DMS153 treated with DMSO at 0.1 percent for 48 hours (cell line): Measurements from ENCODE around the gene LCN12.

Experiments used
- DNase-seq: peaks from one replicate; lab custom pipeline; 2025; ENCODE audit not compliant: unreplicated experiment; lab: John Stamatoyannopoulos, UW

The LCN12 gene

DNA sequence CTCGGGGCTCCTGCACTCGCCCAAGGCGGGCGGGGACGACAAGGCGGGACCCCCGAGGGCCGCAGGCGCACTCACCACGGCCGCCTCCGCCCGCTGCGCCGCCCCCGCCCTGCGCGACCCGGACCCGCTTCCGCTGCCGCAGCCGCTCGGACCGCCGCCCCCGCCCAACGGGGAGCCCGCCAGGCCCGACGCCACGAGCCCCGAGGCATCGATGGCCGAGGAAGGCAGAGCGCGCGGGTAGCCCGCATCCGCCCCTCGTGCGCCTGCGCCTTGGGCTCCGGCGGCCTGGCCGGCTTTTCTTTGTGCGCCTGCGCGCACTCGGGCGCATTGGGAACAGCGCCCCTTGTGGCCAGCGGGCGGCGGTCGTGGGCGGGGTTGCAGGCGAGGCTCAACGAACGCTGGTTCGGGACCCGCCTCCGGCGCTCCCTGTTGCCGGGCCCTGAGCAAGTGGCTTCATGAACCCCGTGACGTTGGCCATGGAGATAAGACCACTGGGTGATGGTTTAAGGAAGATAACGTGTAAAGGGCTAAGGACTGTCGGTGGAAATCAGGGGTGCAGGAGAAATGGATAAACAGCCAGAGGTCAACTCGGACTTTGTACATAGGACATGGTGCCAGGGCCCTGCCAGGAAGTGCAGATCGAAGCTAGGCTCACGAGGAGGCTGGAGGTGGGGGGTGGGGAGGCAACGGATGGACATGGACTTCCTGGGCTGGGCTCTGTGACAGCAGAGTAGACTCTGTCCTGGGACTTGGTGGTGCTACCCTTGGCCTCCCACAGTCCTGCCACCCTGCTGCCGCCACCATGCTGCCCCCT is 7.3 kb upstream of the LCN12 start, which contains the start of the genes C8G and FBXW5:
C8G (plus strand) TSS at position 725 of the 814 bp plus-strand sequence; CDS start at position 803, 78 bp downstream.
FBXW5 (minus strand) TSS at position 220 of the 814 bp plus-strand sequence. CDS start 655 bp downstream, outside the sequence.
- peak; percentile 89 for DNase-seq

DNA sequence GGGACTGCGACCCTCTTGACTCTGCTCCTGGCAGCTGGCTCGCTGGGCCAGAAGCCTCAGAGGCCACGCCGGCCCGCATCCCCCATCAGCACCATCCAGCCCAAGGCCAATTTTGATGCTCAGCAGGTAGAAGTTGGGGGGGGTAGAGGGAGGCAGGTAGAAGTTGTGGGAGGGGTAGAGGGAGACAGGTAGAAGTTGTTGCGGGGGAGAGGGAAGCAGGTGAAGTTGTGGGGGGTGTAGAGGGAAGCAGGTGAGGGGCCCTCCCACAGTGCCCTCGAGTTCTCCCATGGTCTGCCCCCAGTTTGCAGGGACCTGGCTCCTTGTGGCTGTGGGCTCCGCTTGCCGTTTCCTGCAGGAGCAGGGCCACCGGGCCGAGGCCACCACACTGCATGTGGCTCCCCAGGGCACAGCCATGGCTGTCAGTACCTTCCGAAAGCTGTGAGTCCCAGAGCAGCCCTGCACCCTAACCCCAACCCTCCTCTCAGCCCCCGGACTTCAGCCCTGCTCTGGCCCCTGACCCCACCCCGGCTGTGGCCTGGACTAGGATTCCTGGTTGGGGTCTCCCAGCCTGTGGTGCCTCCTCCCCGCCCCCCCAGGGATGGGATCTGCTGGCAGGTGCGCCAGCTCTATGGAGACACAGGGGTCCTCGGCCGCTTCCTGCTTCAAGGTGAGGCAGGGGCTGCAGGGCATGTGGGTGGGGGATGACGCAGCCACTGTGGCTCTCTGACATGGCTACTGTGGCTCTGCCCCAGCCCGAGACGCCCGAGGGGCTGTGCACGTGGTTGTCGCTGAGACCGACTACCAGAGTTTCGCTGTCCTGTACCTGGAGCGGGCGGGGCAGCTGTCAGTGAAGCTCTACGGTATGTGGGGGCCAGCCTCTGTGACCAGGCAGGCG is 6.5 kb upstream of the LCN12 start:
- no peak for DNase-seq

DNA sequence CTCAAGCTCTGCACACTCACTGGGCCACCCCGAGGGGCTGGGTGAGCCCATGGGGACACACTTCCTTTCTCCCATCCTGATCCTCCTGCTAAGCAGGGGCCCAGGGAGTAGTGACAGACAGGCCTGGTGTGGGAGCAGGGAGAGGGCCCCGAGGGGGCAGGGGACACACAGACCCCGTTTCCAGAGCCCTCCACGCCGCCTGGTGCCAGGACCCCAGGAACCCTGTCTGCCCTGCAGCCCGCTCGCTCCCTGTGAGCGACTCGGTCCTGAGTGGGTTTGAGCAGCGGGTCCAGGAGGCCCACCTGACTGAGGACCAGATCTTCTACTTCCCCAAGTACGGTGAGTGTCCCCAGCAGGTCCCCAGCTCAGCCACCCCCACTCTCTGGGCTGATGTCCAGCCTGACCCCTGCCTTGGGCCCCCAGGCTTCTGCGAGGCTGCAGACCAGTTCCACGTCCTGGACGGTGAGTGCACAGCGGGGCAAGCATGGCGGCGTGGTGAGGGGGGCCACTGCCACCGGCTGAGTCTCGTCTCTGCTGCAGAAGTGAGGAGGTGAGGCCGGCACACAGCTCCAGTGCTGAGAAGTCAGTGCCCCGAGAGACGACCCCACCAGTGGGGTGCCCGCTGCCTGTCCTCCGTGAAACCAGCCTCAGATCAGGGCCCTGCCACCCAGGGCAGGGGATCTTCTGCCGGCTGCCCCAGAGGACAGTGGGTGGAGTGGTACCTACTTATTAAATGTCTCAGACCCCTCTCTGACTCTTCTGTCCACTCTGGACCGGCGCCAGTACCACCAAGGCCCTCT is 5.6 kb upstream of the LCN12 start:
- no peak for DNase-seq

DNA sequence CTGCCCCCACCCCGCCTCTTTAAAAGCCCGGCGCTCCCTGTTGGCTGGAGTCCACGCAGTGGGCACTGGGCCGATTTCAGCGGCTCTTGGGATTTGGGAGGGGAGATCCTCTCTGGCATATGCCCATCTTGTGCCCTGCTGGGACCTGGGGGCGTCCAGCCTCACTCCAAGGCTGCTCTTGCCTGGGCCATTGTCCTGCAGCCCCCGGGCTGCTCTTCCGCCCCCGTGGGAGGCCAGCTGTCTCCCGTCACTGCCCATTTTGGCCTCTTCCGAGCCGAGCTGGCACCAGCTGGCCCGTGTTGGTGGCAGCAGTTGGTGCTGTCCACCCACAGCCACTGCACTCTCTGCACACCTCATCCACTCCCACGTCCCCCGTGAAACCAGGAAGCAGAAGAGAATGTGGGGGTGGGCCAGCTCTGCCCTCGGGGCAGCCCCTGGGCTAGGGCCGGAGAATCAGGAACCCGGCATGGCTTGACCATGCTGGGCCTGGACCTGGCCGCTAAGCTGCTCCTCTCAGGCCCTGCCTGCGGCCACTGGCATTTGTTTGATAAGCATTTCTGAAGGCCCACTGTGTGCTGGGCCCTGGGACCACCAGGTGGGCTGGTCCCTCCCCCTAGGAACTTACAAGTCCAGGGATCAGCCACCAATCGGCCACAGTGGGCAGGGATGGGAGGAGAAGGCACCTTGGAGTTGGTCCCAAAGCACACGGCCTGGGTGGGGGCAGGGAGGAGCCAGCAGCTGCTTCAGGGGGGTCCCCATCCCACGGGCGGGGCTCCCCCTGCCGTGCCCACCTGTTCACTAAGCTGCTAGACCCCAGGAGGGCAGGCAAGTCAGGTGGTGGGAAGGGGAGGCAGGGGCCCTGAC is 4.8 kb upstream of the LCN12 start:
- no peak for DNase-seq

DNA sequence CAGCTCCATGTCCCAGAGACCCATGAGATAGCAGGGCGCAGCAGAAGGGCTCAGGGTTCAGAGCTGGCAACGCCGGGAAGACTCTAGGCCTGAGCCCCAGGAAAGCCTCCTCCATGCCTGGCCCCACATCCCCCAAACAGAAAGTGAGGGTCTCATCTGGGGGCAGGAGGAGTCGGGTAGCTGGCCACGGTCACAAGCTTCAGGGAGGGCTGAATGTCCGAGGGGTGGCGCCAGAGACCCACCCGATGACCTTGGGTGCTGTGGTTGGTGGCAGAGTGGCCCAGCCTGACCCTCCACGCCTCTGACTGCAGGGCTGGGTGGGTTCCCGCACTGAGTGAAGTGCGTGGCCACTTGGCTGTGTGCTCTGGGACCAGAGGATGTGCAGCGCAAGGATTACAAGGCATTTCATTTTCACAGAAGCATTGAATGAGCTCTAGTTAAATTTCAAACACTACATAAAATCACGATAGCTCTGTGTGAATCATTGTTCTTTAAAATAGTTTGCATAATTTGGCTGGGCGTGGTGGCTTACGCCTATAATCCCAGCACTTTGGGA is 4.0 kb upstream of the LCN12 start:
- no peak for DNase-seq

DNA sequence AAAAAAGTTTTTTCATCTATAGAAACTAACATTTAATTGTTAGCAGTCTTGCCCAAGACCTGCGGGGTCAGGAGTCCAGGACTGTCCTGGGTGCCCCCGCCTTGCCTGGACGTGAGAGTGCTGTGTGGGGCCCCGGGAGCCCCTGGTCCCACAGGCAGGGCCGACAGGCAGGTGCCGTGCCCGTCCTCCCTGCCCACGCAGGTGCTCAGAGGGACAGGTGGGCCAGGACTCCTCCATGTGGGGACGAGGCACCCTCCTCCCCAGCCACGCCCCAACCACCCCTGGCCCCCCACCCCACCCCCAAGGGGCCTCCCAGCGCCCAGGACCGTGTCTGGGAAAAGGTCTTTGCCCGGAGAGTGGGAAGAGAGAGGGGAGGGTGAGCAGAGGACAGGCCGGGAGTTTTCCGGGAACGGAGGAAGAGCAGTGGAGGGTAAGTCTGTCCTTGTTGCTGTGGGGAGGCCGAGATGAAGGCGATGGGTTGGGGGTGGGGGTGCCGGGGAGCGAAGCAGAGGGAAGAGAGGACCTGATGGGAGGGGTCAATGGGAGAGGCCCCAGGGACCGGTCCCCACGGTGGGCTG is 2.7 kb upstream of the LCN12 start:
- DNase-seq = no peak

DNA sequence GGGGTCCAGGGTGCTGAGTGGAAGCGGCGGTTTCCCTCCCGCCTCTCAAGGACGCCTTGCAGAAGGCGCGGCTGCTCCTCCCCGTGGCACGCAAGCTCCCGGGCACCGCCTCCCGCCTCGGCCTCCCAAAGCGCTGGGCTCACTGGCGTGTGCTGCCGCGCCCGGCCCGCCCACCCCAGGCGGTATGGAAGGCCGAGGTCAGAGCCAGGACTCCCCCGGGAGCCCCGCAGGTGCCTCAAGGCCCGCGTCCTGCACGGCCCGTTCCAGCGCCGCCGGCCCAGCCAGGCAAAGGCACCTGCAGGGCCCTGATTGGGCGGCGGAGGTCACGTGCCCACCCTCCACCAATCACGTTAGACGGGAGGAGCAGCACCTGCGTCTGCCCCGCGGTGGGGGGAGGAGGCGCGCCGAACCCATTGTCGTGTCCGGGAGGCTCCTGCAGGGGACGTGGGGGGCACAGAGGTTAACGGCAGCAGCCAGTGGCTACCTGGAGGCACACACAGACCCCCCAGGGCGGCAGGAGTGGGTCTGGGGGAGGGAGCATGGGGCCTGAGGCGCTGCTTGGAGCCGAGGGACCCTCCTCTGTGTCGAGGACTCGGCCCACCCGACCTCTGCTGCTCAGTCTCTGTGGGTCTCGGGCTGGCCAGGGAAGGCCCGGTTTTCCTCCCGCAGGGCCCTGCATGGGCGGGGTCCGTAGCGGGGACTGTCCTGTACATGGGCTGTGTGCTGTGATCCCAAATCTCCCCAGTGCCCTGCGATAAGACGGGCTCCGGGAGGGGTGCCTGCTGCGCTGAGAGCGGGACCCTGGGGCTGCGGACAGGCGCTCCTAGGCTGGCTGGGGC is 2.0 kb upstream of the LCN12 start:
- peak; percentile 84 for DNase-seq

DNA sequence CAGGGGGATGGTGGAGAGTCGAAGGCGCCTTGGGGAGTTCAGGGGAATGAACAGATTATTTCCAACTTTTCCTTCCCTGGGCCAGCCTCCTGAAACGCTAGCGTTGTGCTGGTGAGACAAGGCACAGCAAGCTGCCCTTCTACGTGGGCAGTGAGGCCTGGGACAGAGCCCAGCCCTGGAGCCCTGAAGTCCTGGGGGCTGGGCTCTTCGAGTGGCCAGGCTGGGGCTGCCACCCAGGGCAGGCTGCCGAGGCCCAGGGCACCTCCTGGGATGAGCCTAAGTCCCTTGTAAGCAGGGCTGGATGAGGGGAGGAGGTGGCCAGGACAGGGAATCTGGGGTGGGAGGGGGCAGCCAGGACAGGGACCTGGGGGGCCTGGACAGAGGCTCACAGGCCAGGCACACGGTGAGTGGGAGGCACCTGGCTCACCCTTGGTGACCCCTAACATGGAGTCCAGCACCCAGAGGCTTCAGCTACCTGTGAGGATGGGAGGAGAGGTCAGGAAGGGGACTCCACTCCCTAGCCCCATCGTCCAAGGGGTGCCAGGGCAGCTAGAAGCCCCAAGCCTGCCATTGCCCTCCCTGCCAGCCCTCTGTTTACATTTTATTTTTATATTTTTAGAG is 1.3 kb upstream of the LCN12 start:
- DNase-seq = peak; percentile 7

DNA sequence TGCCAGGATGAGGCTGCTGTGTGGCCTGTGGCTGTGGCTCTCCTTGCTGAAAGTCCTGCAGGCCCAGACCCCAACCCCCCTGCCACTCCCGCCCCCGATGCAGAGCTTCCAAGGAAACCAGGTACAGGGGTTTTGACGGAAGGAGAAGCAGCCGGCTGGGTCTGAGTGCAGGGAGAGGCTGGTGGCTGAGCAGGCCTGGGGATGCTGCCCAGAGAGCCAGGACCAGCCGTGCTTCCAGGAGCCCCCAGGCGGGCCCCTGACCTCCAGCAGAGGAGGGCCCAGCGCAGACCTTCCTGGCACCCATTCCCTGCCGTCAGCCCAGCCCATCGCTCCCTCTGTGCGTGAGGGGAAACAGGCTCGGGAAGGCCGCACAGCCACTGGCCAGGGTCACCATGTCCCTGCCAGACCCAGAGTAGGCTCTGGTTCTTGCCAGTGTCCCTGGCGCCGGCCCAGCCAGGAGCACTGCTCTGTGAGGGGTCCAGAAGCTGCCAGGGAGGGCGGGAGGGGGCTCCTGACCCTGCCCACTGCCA is 313 bp downstream of the LCN12 start:
- no peak for DNase-seq

DNA sequence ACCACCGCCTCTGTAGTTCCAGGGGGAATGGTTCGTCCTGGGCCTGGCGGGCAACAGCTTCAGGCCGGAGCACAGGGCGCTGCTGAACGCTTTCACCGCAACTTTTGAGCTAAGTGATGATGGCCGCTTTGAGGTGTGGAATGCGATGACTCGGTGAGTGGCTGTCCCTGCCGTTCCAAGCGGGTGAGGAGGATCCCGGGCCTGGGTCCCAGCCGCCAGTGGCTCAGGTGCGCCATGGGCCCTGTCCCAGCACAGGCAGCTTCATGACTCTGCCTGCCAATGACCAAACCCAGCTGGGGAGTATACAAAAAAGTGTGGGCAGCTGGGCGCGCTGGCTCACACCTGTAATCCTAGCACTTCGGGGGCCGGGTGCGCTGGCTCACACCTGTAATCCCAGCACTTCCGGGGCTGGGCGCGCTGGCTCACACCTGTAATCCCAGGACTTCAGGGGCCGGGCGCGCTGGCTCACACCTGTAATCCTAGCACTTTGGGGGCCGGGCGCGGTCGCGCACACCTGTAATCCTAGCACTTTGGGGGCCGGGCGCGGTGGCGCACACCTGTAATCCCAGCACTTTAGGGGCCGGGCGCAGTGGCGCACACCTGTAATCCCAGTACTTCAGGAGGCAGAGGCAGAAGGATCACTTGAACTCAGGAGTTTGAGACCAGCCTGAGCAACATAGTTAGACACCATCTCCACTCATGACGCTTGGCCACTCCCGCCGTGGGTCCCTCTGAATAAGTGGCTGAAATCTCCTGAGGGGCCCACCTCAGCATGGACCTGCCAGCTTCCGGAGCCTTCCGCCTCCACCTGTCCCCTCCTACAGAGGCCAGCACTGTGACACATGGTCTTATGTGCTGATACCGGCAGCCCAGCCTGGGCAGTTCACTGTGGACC is 1.1 kb downstream of the LCN12 start:
- DNase-seq = no peak

DNA sequence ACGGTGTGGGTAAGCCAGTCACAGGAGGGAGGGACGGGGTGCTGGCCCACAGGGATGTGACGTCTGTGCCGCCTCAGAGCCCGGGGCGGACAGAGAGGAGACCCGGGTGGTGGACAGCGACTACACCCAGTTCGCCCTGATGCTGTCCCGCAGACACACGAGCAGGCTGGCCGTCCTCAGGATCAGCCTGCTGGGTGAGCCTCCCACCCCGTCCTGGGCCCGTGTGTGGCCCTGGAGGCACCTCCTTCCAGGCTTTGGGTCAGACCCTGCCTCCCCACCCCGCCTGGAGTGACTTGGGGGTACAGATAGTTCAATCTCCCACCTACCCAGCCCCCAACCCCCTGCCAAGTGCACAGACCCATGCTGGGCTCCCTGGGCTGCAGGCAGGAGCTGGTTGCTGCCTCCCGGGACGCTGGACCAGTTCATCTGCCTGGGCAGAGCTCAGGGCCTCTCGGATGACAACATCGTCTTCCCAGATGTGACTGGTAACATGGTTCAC is 1.7 kb downstream of the LCN12 start:
- no peak for DNase-seq

DNA sequence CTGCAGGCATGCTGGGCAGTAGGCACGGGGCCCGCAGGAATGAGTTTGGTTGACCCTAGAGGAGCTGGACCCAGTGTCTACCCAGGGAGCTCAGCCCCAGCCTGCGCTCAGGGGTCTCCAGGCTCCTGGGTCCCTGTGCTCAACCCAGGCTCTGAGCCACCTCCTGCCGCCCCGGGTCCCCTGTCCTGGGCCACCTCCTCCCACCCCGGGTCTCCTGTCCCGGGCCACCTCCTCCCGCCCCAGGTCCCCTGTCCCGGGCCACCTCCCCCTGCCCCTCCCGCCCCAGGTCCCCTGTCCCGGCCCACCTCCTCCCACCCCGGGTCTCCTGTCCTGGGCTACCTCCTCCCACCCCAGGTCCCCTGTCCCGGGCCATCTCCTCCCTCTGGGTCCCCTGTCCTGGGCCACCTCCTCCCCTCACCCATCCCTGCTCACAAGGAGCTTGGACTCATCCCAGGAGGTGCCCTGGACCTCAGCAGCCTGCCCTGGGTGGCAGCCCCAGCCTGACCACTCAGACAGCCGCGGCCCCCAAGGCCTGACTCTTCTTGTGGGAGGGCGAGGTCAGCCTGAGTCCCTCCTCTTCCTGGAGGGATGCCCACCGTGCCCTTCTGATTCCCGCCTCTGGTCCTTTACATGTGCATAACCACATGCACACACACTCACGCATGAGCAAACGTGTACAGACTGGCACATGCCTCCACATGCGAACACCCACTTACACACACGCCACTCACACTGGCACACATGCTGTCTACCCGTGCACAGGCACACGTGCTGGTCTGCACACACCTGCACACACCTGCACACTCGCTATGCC is 2.4 kb downstream of the LCN12 start:
- no peak for DNase-seq

DNA sequence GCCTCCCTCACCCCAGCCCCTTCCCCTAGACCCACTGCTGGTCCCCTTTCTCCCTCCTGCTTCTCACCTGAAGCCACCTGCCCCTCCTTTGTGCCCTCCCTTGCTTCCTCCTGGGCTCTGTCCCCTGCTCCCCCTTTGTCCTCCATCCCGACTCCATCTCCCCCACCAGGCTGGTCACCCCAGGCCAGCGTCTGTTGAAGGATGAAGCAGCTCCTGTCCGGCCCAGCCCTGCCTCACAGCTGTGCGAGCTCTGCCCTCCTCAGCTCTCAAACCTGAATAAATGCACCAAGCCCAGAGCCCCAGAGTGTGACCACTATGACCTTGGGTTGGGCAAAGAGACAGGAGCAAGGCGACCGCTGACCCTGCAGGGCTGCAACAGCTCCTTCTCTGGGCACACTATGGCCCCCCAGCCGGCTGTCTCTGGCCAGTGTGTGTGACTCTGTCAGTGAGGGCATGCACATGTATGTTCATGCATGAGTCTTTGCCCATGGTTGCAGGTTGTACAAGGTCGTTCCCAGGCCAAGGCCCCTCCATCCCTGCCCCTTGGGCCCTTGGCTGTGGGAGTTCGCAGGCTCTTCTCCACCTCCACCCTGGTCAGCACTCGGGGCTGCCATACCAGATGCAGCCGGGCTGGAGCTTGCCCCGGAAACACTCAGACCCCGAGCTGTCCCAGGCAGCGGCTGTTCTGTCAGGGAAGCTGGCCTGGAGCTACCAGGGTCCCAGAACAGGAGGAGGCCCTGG is 3.3 kb downstream of the LCN12 start:
- no peak for DNase-seq

DNA sequence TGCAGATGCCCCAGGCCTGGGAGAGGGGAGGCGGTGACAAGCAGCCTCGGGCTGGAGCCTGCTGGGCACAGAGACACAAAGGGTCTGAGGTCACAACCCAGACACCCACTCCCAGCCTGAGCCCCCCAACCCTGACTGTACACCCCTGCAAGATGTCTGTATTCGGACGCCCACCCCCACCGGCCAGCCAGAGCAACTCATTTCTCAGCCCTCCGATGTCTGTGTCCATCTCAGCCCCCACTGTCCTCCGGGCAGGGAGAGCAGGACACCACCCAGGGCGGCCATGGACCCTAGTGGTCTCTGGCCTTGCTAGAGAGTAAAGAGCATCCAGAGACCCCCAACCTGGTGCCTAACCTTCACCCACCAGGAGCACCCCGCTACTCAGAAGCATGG is 3.9 kb downstream of the LCN12 start:
- DNase-seq = no peak

DNA sequence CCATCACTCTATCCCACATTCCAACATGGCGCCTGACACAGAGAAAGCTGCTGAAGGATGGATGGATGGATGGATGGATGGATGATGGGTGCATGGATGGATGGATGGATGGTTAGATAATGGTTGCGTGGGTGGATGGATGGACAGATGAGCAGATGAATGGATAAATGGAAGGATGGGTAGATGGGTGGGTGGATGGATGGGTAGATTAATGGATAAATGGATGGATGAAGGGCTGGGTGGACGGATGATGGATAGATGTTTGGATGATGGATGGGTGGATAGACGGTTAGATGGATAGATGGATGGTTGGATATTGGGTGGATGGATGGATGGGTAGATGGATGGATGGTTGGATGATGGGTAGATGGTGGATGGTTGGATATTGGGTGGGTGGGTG is 4.5 kb downstream of the LCN12 start:
- no peak for DNase-seq
